Nephron progenitor cell (in vitro differentiated cells): ENCODE data around the gene SLC25A12.

Source experiments
- DNase-seq: peaks from one replicate; pipeline ENCODE4 v3.0.0; 2021
- H3K27ac Mint-ChIP-seq: 2 replicates; pipeline ENCODE4 v1.8.0; 2021; ENCODE audit warnings: mild to moderate bottlenecking, moderate library complexity, mixed read lengths
- H3K27me3 Mint-ChIP-seq: 2 replicates; pipeline ENCODE4 v1.8.0; 2021; ENCODE audit warnings: mild to moderate bottlenecking, low read depth, mixed read lengths; ENCODE audit not compliant: poor library complexity
- H3K36me3 Mint-ChIP-seq: 2 replicates; pipeline ENCODE4 v1.8.0; 2021; ENCODE audit warnings: low read depth, mixed read lengths
- H3K4me1 Mint-ChIP-seq: 2 replicates; pipeline ENCODE4 v1.8.0; 2021; ENCODE audit warnings: mixed read lengths
- H3K4me3 Mint-ChIP-seq: 2 replicates; pipeline ENCODE4 v1.8.0; 2021; ENCODE audit warnings: mild to moderate bottlenecking, moderate library complexity, mixed read lengths
- H3K9me3 Mint-ChIP-seq: 2 replicates; pipeline ENCODE4 v1.8.0; 2021; ENCODE audit warnings: mild to moderate bottlenecking, moderate library complexity, mixed read lengths
- CTCF ChIP-seq: fragments of 200-600 bp; sonication (generic); IDR thresholded peaks from 2 replicates; pipeline ENCODE4 v1.5.0; 2021; ENCODE audit warnings: antibody characterized with exemption

The SLC25A12 gene

GRCh38 chr2:171747371-171747770 lies 146.7 kb downstream of the SLC25A12 start:
- Mint-ChIP-seq H3K27me3 (no peaks in the 10 kb centered on the region), H3K27ac (no peak overlapping the region), H3K36me3 (peaks cover 55% of the 10 kb centered on the region), H3K9me3 (no peaks in the 10 kb centered on the region), H3K4me3 (no peak overlapping the region), H3K4me1 (no peaks in the 10 kb centered on the region)
- DNase-seq, result no peak
- no peak for TF ChIP-seq CTCF

DNA sequence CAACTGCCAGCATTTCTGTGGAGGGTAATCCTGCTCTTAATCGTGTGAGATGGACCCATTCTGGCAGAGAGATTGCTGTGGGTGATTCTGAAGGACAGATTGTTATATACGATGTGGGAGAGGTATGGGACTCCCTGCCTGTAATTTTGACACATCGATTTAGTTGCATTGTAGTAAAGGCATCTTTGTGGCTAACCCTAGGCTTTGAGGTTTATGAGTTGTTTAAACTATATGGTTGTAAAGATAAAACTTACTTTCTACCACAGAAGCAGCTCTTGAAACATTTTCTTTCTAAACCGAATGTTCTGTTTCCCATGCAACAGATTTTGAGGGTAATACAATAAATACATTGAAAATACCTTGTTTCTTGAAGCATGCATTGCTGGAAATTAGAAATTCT lies 148.2 kb downstream of the SLC25A12 start:
- no peak overlapping the region for H3K27ac Mint-ChIP-seq
- no peak overlapping the region for H3K4me3 Mint-ChIP-seq
- H3K4me1 Mint-ChIP-seq, result no peaks in the 10 kb centered on the region
- no peaks in the 10 kb centered on the region for H3K27me3 Mint-ChIP-seq
- peaks cover 67% of the 10 kb centered on the region for H3K36me3 Mint-ChIP-seq
- TF ChIP-seq CTCF, result no peak
- no peak for DNase-seq
- no peaks in the 10 kb centered on the region for H3K9me3 Mint-ChIP-seq

GRCh38 chr2:171745141-171745540 lies 148.9 kb downstream of the SLC25A12 start:
- Mint-ChIP-seq H3K27ac (no peak overlapping the region), H3K9me3 (no peaks in the 10 kb centered on the region), H3K4me3 (no peak overlapping the region), H3K36me3 (peaks cover 69% of the 10 kb centered on the region), H3K27me3 (no peaks in the 10 kb centered on the region), H3K4me1 (no peaks in the 10 kb centered on the region)
- no peak for DNase-seq
- TF ChIP-seq CTCF, result no peak

DNA sequence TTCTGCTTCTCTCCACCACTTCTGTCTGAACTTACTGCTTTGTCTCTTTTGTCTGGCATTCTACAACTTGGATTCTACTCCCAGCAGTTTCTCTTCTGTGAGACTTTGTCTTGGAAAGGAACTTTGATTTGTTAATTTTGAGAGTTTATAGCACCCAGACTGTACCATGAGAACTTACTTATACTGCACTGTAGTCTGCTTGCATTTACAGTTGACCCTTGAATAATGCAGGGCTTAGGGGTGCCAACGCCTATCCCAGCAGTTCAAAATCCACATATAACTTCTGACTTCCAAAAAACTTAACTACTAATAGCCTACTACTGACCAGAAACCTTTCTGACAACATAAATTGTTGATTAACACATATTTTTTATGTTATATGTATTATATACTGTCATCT lies 151.3 kb downstream of the SLC25A12 start:
- Mint-ChIP-seq H3K4me3 (no peak overlapping the region), H3K27ac (no peak overlapping the region), H3K9me3 (no peaks in the 10 kb centered on the region), H3K27me3 (no peaks in the 10 kb centered on the region), H3K4me1 (no peaks in the 10 kb centered on the region), H3K36me3 (peaks cover 69% of the 10 kb centered on the region)
- TF ChIP-seq CTCF, result no peak
- no peak for DNase-seq

GRCh38 chr2:171741189-171741588 lies 152.9 kb downstream of the SLC25A12 start:
- H3K27me3 Mint-ChIP-seq, result no peaks in the 10 kb centered on the region
- DNase-seq, result no peak
- H3K27ac Mint-ChIP-seq, result no peak overlapping the region
- no peak for TF ChIP-seq CTCF
- H3K36me3 Mint-ChIP-seq, result peaks cover 75% of the 10 kb centered on the region
- H3K4me1 Mint-ChIP-seq, result no peaks in the 10 kb centered on the region
- no peak overlapping the region for H3K4me3 Mint-ChIP-seq
- H3K9me3 Mint-ChIP-seq, result no peaks in the 10 kb centered on the region

DNA sequence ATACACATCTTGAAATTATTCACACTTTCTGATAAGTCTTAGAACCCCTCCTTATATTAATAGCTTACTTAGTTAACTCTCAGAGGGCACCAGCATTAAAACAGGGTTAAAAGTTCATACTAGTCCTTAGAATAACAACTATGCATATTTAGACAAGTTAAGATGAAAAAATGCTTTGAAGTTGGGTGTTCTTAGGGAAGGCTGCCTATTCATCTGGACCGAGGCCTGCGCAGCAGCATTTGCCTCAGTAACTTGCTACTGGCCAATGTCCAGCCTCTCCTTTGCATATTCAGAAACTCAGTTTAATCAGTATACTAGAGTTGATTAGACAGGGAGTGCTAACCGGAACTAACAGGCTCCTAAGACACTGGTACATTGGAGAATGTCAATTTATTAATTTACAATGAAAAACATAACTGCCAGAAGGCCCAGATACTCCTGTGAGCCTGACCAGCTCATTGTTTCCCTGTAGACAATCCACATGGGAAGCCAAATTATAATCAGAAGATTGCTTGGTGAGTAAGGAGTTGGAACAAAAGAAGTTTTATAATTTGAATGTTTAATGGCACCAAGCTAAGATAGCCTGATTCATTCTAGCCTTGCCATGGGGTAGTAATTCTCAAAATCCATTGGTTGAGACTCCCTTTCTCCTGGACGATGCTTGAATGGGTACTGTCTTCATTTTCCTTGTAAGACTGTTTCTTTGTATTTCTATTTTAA lies 157.9 kb downstream of the SLC25A12 start:
- Mint-ChIP-seq H3K36me3 (peaks cover 84% of the 10 kb centered on the region), H3K4me3 (no peak overlapping the region), H3K27ac (no peak overlapping the region), H3K27me3 (no peaks in the 10 kb centered on the region), H3K4me1 (no peaks in the 10 kb centered on the region), H3K9me3 (no peaks in the 10 kb centered on the region)
- TF ChIP-seq CTCF, result no peak
- DNase-seq, result no peak
